Stimulated activated CD4-positive, alpha-beta T cell treated with anti-CD3 and anti-CD28 coated beads, Interleukin-15, amount 100 ng/mL, for 24 hours (primary cell): Measurements from ENCODE around the gene ALG14.
"Not testable (repeated sequence)": the region's sequence is repeated elsewhere in the genome, so short reads cannot be mapped to it uniquely, and the experiment has no call there.

Experiments
- DNase-seq: peaks from one replicate; pipeline ENCODE4 v3.0.0-alpha.2; 2020

Gene ALG14

DNA sequence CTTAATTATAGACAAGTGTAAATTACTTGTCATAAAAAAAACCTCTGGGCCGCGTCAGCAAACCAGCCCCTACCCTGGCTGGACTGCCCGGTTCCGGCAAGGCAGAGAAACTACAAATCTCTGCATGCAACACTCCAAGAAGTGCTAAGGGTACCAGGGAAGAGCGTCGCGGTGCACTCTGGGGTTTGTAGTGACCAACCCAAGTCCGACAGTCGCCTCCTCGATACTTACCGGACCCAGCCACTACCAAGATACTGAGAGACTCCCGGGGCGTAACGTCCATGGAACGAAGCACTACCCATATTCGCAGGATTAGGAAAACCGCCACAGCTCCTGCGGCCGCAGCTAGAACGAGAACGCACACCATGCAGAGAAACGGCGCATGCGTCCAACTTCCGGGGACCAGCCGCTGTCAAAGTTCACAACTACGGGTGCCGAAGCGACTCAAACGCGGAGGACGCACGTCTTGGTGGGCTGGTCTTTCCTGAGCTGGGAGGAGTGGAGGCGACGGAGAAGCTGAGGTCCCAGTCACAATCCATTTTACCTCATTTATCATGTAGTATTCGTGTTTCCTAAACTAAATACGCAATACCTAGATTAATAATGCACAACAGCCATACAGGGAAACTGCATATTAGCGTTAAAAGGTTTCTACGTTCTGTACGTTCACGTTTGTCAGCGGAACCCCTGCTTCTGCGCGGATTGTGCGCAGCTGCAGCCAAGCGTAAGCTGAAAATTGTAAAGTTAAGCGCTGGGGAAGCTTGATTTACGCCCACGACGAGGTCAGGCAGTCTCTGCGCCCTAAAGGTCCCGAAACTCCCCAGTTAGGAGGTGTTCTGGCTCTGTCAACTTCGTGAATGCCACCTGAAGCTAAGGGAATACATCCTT, at the start of gene ALG14:
Gene ALG14 (minus strand): TSS at position 420 of the 888 bp plus-strand sequence. CDS start 53 bp downstream, at position 367.
- DNase-seq = peak; percentile 94

- DNase-seq = no peak
Observed at GRCh38 chr1:95122151-95122697, 49.5 kb upstream of the ALG14 start.

- DNase-seq = no peak
Observed at GRCh38 chr1:95119273-95119672, 46.5 kb upstream of the ALG14 start.

DNA sequence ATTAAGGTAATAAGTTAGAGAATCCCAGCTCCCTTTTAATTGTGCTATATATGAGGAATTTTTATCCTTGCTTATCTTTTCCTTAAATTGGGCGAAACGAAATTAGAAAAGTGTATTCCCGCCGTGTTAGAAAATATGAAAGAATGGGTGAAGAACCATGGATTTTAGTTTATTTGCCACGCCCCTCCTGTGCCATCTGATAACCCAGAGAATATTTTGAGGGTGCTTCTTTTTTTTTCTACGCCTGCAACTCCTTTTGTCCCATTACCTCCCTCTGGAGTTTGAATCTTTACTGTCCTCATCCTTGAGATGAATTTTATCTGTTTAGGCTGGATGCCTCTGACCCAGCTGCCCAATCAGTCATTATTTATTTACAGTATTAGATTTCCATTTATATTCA, 46.0 kb upstream of the ALG14 start:
- no peak for DNase-seq

DNA sequence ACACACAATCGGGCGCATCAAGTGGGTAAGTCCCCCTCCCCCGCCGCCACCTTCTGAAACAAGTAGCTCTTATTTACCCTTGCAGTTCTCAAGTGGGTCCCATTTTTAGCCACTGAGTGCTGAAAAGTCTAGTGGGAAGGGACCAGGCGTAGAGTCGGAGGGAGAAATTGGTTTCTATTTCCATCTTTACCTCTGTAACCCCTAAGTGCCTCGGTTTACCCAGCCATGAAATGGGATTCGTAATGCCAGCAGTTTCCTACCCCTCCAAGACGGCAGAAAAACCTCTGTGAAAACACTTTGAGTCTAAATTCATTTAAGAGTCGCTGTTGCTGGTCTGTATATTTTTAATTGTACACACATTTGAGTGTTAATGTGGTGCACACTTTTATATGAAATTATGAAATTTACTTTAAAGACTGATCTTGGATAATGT, 45.3 kb upstream of the ALG14 start:
- peak; percentile 29 for DNase-seq

GRCh38 chr1:95117207-95118066, 44.7 kb upstream of the ALG14 start, which contains the start of gene TLCD4:
TLCD4 (plus strand) TSS chr1:95117355; CDS start chr1:95143902, 26,547 bp downstream.
- peak; percentile 41 for DNase-seq

DNA sequence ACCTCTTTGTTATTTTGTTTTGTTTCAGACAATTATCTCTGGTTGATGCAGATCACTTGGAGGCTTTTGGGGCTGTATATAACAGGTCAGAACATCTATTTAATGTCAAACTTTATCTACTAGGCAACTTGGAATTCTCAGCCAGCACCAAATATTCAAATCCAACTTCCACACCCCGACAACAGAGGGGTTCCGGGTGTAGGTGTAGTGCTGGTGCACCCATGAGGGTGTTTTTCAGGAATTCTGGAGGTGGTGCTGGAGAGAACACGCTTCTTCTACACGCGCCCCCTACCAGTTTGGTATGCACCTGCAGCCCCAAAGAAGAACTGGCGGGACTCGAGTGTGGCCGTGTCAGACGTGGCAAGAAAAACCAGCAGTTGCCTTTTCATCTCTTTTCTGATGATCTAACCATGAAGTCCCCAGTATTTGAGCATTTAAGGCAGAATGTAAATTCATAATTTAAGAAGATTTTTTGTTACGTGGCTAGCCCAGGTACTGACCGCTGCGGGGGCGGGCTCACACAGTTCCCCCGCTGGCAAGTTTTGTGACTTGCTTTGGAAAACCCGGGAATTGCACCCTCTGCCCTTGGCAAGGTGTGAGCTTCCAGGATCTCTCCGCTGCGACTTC, 43.9 kb upstream of the ALG14 start:
- DNase-seq = peak; percentile 64

DNA sequence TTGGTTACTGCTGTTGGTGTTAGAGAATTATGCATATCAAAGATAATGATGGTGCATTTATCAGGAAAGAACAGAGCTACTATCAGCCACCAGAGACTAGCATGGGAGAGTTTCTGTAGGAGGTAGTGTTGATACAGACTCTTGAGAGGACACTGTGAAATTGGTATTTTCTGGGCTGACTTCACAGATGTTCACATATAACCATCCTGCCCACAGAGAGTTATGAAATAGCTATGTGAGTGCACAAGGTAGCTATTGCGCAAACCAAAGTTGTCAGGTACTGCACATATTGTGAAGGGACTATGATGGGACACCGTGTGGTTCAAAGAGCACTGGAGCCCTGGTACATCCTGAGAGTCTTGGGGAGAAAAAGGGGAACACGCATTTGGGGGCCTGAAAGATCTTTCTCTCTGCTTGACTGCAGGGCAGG, 43.0 kb upstream of the ALG14 start:
- DNase-seq = no peak

GRCh38 chr1:95113684-95114083, 40.9 kb upstream of the ALG14 start:
- DNase-seq = no peak

- DNase-seq = no peak
Observed at GRCh38 chr1:95111014-95111413, 38.3 kb upstream of the ALG14 start.

DNA sequence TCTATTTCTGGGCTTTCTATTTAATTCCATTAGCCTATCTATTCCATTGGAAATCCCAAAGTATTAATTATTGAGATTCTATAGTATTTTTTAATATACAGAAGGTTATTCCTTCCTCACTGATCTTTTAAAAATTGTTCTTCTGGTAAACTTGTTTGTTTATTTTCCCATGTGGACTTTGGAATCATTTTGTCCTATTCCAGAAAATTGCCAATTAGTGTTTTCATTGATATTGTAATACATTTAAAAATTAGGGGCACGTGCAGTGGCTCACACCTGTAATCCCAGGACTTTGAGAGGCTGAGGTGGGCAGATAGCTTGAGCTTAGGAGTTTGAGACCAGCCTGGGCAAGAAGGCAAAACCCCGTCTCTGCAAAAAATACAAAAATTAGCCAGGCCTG, 36.0 kb upstream of the ALG14 start:
- no peak for DNase-seq

DNA sequence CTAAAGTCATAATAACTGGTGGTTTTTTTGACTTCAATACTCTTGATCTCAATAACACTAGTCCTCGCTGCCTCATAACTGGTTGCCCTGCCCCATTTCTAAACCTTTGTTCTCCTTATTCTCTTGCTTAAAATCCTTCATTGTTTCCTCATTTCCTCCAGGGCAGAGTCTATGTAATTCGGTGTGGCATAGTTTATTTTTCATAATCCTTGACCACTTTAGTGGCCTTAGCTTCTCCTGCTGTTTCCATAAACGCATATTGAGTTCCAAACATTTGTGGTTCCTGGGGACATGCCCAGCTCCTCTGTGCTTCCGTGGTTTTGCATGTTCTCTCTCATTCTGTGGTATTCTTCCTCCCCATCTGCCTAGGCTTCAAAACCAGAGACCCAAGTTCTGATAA, 25.4 kb upstream of the ALG14 start:
- DNase-seq = no peak

GRCh38 chr1:95097426-95097825, 24.7 kb upstream of the ALG14 start:
- no peak for DNase-seq

GRCh38 chr1:95096218-95096841, 23.6 kb upstream of the ALG14 start:
- DNase-seq = no peak

DNA sequence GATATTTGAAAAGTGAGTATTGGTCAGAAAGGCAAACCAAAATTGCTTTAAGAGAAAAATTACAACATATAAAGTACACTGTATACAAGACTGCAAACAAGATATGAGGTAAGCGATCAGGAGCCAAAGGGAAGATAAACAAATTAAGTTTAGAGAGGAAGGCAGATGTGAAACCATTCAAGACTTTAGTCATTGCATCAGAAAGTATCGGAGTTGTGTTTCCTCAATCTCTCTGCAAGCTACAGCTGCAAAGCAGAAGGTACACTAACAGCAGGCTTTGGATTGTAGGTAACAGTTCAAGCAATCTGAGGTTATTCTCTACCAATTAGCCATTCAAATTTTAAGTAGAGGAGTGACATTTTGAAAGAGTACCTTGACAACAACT, 23.1 kb upstream of the ALG14 start:
- DNase-seq = no peak

DNA sequence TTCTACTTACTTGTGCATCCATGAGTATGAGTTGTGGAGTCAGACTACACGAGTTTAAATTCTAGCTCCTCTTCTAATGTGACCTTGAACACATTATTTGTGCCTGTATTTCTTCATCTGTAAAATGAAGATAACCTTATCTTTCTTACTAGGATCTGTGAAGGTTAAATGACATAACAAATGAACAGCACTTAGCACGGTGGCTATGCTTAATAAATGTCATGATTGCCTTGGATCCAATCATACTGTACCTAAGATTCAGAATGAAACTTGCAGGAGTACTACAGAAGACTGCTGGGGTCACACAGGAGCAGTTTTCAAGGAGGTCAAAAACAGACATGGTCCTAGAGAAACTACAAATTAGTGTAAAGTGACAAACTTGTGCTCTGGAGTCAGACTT, 22.2 kb upstream of the ALG14 start:
- DNase-seq = no peak

DNA sequence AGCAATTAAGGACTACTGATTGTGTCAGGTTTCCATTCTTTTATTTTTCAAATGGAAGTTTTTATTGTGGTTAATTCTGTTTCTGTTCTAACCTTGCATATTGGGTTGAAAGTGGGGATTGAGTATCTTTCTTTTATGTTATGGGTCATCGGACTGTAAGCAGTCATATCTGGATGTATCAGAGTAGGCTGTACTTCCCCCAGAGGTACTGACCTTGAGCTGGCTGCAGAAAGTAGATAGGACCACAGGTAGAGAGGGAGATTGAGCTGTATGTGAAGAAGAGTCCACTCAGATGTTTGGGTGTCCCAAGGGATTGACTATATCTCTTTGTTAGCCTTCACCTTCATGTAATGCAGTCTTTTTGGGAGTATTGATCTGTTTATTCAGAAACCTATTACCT, 20.5 kb upstream of the ALG14 start:
- no peak for DNase-seq

DNA sequence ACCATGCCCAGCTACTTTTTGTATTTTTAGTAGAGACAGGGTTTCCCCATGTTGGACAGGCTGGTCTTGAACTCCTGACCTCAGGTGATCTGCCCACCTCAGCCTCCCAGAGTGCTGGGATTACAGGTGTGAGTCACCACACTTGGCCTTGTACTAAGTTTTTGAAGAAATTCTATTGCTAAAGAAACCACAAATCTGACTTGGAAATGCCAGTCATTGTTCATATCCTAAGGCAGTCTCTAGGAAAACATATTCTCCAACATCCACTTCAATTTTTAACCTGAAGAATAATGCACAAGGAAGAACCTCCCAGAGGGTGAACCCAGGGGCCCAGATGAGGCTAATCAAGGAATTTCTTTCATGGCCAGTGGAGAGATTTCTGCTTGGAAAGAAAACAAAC, 20.1 kb upstream of the ALG14 start:
- DNase-seq = not testable (repeated sequence)

- DNase-seq = not testable (repeated sequence)
Observed at GRCh38 chr1:95091290-95091689, 18.5 kb upstream of the ALG14 start.

- no peak for DNase-seq
Observed at GRCh38 chr1:95089650-95090287, 17.0 kb upstream of the ALG14 start.

GRCh38 chr1:95088303-95088702, 15.6 kb upstream of the ALG14 start:
- no peak for DNase-seq
